GM12875 (cell line): ENCODE results near the gene KCNAB3.
A peak's percentile ranks its signal among the peaks of the same experiment; 100 is the strongest.

Experiments
- H3K4me3 ChIP-seq: one replicate; pipeline ENCODE4 v1.5.1; 2011; ENCODE audit warnings: low read depth, low read length, control low read depth
- CTCF ChIP-seq: IDR thresholded peaks from 2 replicates; pipeline ENCODE4 v1.5.1; 2011; ENCODE audit warnings: low read depth, mild to moderate bottlenecking, control low read depth, inconsistent platforms, low read length, moderate library complexity, borderline replicate concordance; ENCODE audit not compliant: insufficient read depth

KCNAB3 gene

GRCh38 chr17:7940743-7941142, 11.1 kb upstream of the KCNAB3 start:
- no peak overlapping the region for H3K4me3 ChIP-seq
- no peak for TF ChIP-seq CTCF

- TF ChIP-seq CTCF = no peak
Observed at GRCh38 chr17:7940034-7940433, 10.4 kb upstream of the KCNAB3 start.

GRCh38 chr17:7935859-7936258, 6.2 kb upstream of the KCNAB3 start:
- no peak overlapping the region for H3K4me3 ChIP-seq
- no peak for TF ChIP-seq CTCF

More at GRCh38 chr17:7940034-7940433, 10.4 kb upstream of the KCNAB3 start:
- no peak overlapping the region for H3K4me3 ChIP-seq

- peak overlapping the region; percentile 95 for H3K4me3 ChIP-seq
- TF ChIP-seq CTCF = 0 out of 2 replicates have a peak, but pooled peaks have one; percentile 10
Observed at GRCh38 chr17:7932949-7933348, 3.3 kb upstream of the KCNAB3 start.

- peak overlapping the region; percentile 95 for H3K4me3 ChIP-seq
- TF ChIP-seq CTCF = no peak
Observed at GRCh38 chr17:7932483-7932891, 2.8 kb upstream of the KCNAB3 start.

GRCh38 chr17:7931709-7932482, 2.2 kb upstream of the KCNAB3 start, which contains the start of the genes CNTROB and TRAPPC1:
TSS of gene CNTROB (plus strand) at chr17:7932206. CDS start at chr17:7933080, 874 bp downstream.
TSS of gene TRAPPC1 (minus strand) at chr17:7931946. CDS start at chr17:7931829, 117 bp downstream.
- H3K4me3 ChIP-seq = peak within 1 kb of the TSS; percentile 95
- no peak for TF ChIP-seq CTCF
